HepG2 (cell line): ENCODE measurements around the gene SRSF1.
A peak's percentile ranks its signal among the peaks of the same experiment; 100 is the strongest.

ENCODE experiments used
- AFF4 ChIP-seq: sonication (generic); formaldehyde crosslinking; IDR thresholded peaks from 2 replicates; pipeline ENCODE4 v1.4.0; 2020; ENCODE audit warnings: missing genetic modification reagents
- ARID3A ChIP-seq: IDR thresholded peaks from 2 replicates; pipeline ENCODE4 v1.6.1; 2012; ENCODE audit warnings: low read depth, low read length, improper control_type of control experiment
- ATF1 ChIP-seq: IDR thresholded peaks from 2 replicates; pipeline ENCODE4 v1.6.1; 2016; ENCODE audit warnings: mild to moderate bottlenecking, control low read depth
- CHD4 ChIP-seq: fragments of 200-600 bp; sonication (generic); IDR thresholded peaks from 2 replicates; pipeline ENCODE4 v1.7.0; 2017; ENCODE audit warnings: mild to moderate bottlenecking, low read length, borderline replicate concordance
- MAFG ChIP-seq: sonication (generic); formaldehyde crosslinking; IDR thresholded peaks from 2 replicates; pipeline ENCODE4 v1.5.1; 2020; ENCODE audit warnings: mild to moderate bottlenecking, missing genetic modification reagents
- NFRKB ChIP-seq: fragments of 450-650 bp; IDR thresholded peaks from 2 replicates; pipeline ENCODE4 v1.6.1; 2017
- PHF8 ChIP-seq: sonication (generic); formaldehyde crosslinking; IDR thresholded peaks from 2 replicates; pipeline ENCODE4 v1.5.0; 2020; ENCODE audit warnings: missing genetic modification reagents
- REPIN1 ChIP-seq: sonication (generic); formaldehyde crosslinking; IDR thresholded peaks from 2 replicates; pipeline ENCODE4 v1.8.0; 2022; ENCODE audit warnings: missing genetic modification reagents, low read depth, mild to moderate bottlenecking, borderline replicate concordance
- USF2 ChIP-seq, 2 experiments: sonication (generic) in 1 of 2; formaldehyde crosslinking in 1 of 2; IDR thresholded peaks; 2 replicates each; pipeline versions ENCODE4 v1.5.1 to v1.6.1; 2011 to 2020; ENCODE audit warnings: borderline replicate concordance in 1 of 2, low read depth in 1 of 2, low read length in 1 of 2, mild to moderate bottlenecking in 1 of 2, missing genetic modification reagents in 1 of 2, moderate library complexity in 1 of 2
- ZBTB7B ChIP-seq: sonication (generic); formaldehyde crosslinking; IDR thresholded peaks from 2 replicates; pipeline ENCODE4 v1.4.0; 2020; ENCODE audit warnings: missing genetic modification reagents
- ZNF232 ChIP-seq: sonication (generic); formaldehyde crosslinking; IDR thresholded peaks from 2 replicates; pipeline ENCODE4 v1.4.0; 2020; ENCODE audit warnings: missing genetic modification reagents, borderline replicate concordance
- ZNF580 ChIP-seq: IDR thresholded peaks from 2 replicates; pipeline ENCODE4 v1.6.1; 2016; ENCODE audit warnings: low read depth, borderline replicate concordance
- ZUFSP ChIP-seq: sonication (generic); formaldehyde crosslinking; IDR thresholded peaks from 2 replicates; pipeline ENCODE4 v1.9.0; 2021; ENCODE audit warnings: missing genetic modification reagents, mild to moderate bottlenecking, borderline replicate concordance

GRCh38 chr17:57987581-57988300 is 19.3 kb downstream of the SRSF1 start, which contains the start of gene VEZF1:
- TF ChIP-seq CHD4 = no peak
- TF ChIP-seq ZNF580 (CRISPR knock-in tag) = peak; percentile 47; the same call in 1 of the 2 replicates
- no peak for TF ChIP-seq MAFG
- no peak for TF ChIP-seq ATF1
- no peak for TF ChIP-seq NFRKB
- TF ChIP-seq ZNF232 = peak; percentile 71; the same call in 1 of the 2 replicates
- TF ChIP-seq ZBTB7B = no peak; the same call in 1 of the 2 replicates
- TF ChIP-seq REPIN1 = peak; percentile 62; the same call in 1 of the 2 replicates
- no peak for TF ChIP-seq USF2 (IDR thresholded peaks at IDR 0.05; ENCODE audit: low read depth, low read length)
- no peak for TF ChIP-seq USF2 (CRISPR knock-in tag; IDR thresholded peaks at IDR 0.05; ENCODE audit: borderline replicate concordance)
- TF ChIP-seq AFF4 (CRISPR knock-in tag) = no peak
- peak; percentile 85 for TF ChIP-seq PHF8
- no peak for TF ChIP-seq ARID3A
- TF ChIP-seq ZUFSP = no peak
